Fibroblast of skin of abdomen (primary cell): ENCODE data around the gene SMIM38.

Experiments
- DNase-seq: peaks from one replicate; pipeline ENCODE4 v3.0.0-alpha.2; 2013

SMIM38 gene

DNA sequence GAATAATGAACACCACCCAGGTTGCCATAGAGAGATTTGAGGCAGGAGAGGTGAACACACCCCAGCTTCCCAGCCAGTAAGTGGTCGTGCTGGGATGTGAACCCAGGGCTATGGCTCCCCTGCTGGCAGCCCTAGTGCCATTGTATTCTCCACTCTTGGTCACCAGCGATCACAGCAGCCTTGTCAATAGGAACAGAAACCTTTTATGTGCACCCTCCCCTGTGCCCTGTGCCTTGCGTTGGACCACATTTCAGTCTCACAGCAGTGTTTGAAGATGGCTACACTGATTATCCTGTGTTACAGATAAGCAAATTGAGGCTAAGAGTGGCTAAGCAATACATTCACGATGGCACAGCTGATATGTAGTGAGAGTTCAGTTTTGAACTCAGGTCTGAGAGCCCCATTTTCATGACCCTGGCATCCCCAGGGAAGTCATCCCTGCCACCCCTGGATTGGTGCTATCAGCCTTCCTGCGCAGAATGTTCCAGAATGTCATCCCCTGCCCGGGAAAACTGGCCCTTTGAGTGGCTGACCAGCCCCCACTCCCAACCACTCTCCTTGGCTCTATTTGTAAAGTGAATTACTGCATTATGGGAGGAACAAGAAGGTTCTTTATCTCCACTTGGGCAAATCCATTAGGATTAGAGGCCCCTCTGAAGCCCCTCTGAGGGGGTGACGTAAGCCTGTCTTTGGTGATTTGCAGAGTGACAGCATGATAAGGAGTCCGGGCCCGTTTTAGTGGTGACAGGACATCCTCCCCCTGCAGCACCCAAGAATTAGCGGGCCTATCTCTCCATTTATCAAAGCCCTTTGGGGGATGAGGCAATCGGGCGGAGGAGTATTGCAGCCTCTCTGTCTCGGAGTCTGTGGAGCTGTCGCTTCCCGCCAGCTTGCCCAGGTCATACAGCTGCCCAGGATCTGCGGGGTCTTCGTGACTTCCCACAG, 30.9 kb downstream of the SMIM38 start:
- DNase-seq = no peak

- no peak for DNase-seq
Observed at GRCh38 chr11:69187540-69188065, 31.9 kb downstream of the SMIM38 start.

DNA sequence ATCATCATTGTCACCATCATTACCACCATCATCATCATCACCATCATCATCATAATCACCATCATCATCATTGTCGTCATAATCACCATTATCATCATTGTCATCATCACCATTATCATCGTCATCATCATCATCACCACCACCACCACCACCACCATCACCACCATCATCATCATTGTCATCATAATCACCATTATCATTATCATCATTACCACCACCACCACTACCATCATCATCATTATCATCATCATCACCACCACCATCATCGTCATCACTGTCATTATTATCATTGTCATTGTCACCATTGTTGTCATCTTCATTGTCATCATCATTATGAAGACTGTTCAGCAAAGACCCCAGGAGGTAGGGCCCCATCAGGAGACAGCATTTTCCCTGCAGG, 33.3 kb downstream of the SMIM38 start:
- DNase-seq = no peak

DNA sequence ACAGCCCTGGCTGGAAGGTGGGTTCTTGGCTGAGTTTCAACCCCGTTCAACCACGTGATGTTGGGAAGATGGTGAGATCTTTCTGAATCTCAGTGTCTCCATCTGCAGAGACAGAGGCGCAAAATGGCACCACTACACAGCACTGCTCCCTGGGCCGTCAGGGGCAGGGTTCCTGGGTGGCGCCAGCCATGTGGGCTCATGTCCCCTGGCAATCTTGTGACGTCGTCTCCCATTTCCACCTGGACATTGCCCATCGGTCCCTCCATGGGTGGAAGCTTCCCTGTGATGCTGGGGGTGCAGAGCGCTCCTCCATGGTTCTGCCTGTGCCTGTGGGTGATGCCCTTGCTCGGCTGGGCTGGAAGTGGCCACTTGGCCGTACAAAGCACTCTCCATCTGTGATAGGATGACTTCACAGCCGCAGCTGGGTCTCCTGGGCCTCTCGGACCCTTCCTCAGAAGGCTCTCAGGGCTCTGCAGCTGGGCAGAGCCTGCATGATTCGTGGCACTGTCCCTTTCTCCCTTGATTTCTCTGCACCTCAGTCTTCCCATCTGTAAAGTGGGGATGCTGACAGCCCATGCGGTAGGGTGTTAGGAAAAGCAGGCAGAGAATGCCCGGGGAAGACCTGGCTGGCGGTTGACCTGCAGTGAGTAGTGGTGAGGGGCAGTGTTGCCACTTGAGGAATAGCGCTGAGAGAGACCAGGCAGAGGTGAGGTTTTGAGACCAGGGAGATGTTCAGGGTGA, 35.2 kb downstream of the SMIM38 start:
- no peak for DNase-seq

- no peak for DNase-seq
Observed at GRCh38 chr11:69192301-69192721, 36.6 kb downstream of the SMIM38 start.

DNA sequence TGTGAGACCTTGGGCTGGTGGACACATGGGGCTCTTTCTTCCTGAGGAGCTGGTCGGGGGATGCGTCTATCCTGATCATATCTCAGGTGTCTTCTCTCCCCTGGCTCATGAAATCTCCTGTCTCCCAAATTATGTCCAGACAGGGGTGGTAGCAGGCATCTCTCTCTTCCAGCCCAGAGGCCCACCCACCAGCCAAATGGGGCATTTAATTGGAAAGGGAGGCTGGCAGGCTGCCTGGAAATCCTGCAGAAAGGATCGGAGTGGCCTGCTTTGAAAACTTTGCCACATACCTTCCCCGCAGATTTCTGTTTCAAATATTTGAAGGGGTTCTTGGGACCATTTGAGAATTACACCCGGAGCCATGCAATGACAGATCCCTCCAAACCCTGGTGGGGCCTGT, 37.4 kb downstream of the SMIM38 start:
- DNase-seq = no peak

- DNase-seq = peak; percentile 29
Observed at GRCh38 chr11:69193629-69194028, 37.9 kb downstream of the SMIM38 start.

DNA sequence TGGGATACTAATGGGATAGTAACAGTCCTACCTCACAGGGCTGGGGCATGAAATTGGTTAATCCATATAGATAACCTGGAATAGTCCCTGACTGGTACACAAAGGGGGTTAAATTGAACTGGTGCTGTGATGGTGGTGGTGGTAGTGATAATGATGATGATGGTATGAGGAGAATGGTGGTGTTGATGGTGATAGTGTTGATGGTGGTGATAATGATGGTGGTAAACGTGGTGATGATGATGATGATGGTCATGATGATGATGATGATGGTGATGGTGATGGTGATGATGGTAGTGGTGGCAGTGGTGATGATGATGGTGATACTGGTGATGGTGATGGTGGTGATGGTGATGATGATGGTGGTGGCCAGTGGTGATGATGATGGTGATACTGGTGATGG, 38.7 kb downstream of the SMIM38 start:
- DNase-seq = no peak

DNA sequence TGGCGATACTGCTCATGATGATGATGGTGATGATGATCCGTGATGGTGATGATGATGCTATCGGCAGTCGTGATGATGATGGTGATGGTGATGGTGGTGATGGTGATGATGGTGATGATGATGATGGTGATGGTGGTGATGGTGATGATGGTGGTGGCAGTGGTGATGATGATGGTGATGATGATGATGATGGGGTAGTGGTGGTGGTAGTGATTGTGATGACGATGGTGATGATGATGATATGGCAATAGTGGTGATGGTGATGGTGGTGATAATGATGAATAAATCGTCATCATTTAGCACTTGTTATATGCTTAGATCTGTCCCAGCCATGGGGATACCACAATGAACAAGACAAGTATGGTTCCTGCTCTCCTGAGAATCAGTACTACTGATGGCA, 39.2 kb downstream of the SMIM38 start:
- no peak for DNase-seq

GRCh38 chr11:69195824-69196782, 40.4 kb downstream of the SMIM38 start:
- no peak for DNase-seq

GRCh38 chr11:69196783-69197169, 41.0 kb downstream of the SMIM38 start:
- DNase-seq = no peak

GRCh38 chr11:69198891-69199582, 43.3 kb downstream of the SMIM38 start:
- DNase-seq = no peak

DNA sequence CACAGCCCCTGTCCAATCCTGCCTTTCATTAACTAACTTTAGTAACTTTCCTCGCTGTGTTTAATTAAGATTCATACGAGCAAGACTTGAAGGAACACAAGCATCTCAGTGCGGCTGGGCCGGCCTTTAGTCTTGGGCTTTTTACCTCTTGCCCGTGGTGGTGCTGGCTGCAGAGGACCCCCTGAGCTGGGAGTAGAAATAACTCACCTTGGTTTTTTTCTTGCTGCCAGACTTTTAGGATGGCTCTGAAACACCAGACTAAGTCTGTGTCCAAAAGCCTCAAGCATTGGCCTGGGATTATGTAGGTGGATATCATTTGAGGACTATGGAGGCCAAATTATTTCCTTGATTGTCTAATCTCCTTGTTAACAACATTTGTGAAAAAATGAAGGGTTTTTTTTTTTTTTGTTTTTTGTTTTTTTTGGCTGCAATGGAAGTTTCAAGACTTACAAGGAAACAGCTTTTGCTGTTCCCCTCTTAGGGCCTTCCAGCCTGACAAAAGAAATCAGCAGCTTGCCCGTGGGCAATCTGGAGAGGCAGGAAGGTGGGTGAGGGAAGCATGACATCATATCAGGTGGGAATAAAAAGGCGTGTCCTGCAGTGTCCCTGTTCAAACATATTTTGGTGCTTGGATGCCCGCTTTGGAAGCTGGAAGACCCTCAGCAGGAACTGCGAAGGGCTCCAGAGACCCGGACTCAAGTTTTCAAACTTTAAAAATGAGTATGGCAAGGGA, 44.0 kb downstream of the SMIM38 start:
- no peak for DNase-seq

GRCh38 chr11:69200331-69201065, 44.8 kb downstream of the SMIM38 start:
- DNase-seq = no peak

DNA sequence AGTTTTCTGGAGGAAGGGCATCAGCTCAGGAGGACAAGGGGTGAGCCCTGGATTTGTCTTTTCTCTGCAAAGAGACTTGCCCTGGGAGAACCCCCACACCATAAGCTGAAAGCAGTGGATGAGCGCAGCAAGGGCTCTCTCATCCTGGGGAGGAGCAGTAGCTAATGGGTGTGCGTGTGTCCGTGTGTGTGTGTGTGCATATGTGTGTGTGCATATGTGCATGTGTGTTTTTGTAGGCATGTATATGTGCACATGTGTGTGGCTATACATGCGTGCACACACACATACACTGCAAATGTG, 45.3 kb downstream of the SMIM38 start:
- no peak for DNase-seq

- no peak for DNase-seq
Observed at GRCh38 chr11:69201764-69202370, 46.1 kb downstream of the SMIM38 start.

GRCh38 chr11:69202511-69203221, 46.9 kb downstream of the SMIM38 start:
- DNase-seq = no peak

GRCh38 chr11:69203381-69203780, 47.6 kb downstream of the SMIM38 start:
- no peak for DNase-seq

- no peak for DNase-seq
Observed at GRCh38 chr11:69203901-69204245, 48.1 kb downstream of the SMIM38 start.
